Ishikawa (cell line): ENCODE data around the gene SNAP91.

Source experiments
- CEBPB ChIP-seq: IDR thresholded peaks from 2 replicates; pipeline ENCODE4 v1.6.1; 2012
- CREB1 ChIP-seq: IDR thresholded peaks from 2 replicates; pipeline ENCODE4 v1.6.1; 2012; ENCODE audit warnings: low read depth
- EGR1 ChIP-seq: IDR thresholded peaks from 2 replicates; pipeline ENCODE4 v1.6.1; 2012
- EP300 ChIP-seq: IDR thresholded peaks from 2 replicates; pipeline ENCODE4 v1.6.1; 2012; ENCODE audit warnings: borderline replicate concordance
- FOXM1 ChIP-seq: IDR thresholded peaks from 2 replicates; pipeline ENCODE4 v1.6.1; 2012; ENCODE audit warnings: low read depth, borderline replicate concordance
- MAX ChIP-seq: IDR thresholded peaks from 2 replicates; pipeline ENCODE4 v1.6.1; 2012
- NFIC ChIP-seq: IDR thresholded peaks from 2 replicates; pipeline ENCODE4 v1.6.1; 2012
- RAD21 ChIP-seq: IDR thresholded peaks from 2 replicates; pipeline ENCODE4 v1.6.1; 2012; ENCODE audit warnings: low read depth
- REST ChIP-seq: IDR thresholded peaks from 2 replicates; pipeline ENCODE4 v1.6.1; 2012; ENCODE audit warnings: low read depth, mild to moderate bottlenecking
- TAF1 ChIP-seq: IDR thresholded peaks from 2 replicates; pipeline ENCODE4 v1.6.1; 2012; ENCODE audit warnings: low read depth, mild to moderate bottlenecking
- TCF12 ChIP-seq: IDR thresholded peaks from 2 replicates; pipeline ENCODE4 v1.6.1; 2012; ENCODE audit warnings: low read depth
- TEAD4 ChIP-seq: IDR thresholded peaks from 2 replicates; pipeline ENCODE4 v1.6.1; 2012
- USF1 ChIP-seq: IDR thresholded peaks from 2 replicates; pipeline ENCODE4 v1.6.1; 2012
- YY1 ChIP-seq: IDR thresholded peaks from 2 replicates; pipeline ENCODE4 v1.6.1; 2012; ENCODE audit warnings: low read depth
- ZBTB7A ChIP-seq: IDR thresholded peaks from 2 replicates; pipeline ENCODE4 v1.6.1; 2012; ENCODE audit warnings: low read depth

The SNAP91 gene

GRCh38 chr6:83613378-83613777 lies 95.5 kb downstream of the SNAP91 start:
- TF ChIP-seq RAD21, result no peak
- TF ChIP-seq CREB1, result no peak
- no peak for TF ChIP-seq EP300
- no peak for TF ChIP-seq EGR1
- TF ChIP-seq REST, result no peak
- TF ChIP-seq MAX, result no peak
- no peak for TF ChIP-seq TCF12
- TF ChIP-seq ZBTB7A, result no peak
- no peak for TF ChIP-seq NFIC
- no peak for TF ChIP-seq CEBPB
- TF ChIP-seq USF1, result no peak
- TF ChIP-seq YY1, result no peak
- no peak for TF ChIP-seq FOXM1
- no peak for TF ChIP-seq TEAD4
- no peak for TF ChIP-seq TAF1

GRCh38 chr6:83609248-83609647 lies 99.7 kb downstream of the SNAP91 start:
- TF ChIP-seq TEAD4, result no peak
- TF ChIP-seq MAX, result no peak
- no peak for TF ChIP-seq CEBPB
- no peak for TF ChIP-seq NFIC
- TF ChIP-seq EGR1, result no peak
- TF ChIP-seq REST, result no peak
- no peak for TF ChIP-seq ZBTB7A
- no peak for TF ChIP-seq YY1

GRCh38 chr6:83605517-83605916 lies 103.4 kb downstream of the SNAP91 start:
- no peak for TF ChIP-seq REST
- TF ChIP-seq CREB1, result no peak
- no peak for TF ChIP-seq ZBTB7A
- no peak for TF ChIP-seq EP300
- no peak for TF ChIP-seq TEAD4
- TF ChIP-seq TAF1, result no peak
- TF ChIP-seq USF1, result no peak
- no peak for TF ChIP-seq YY1
- no peak for TF ChIP-seq MAX
- TF ChIP-seq CEBPB, result no peak
- TF ChIP-seq EGR1, result no peak

- TF ChIP-seq CREB1 (no peak), ZBTB7A (no peak), TEAD4 (no peak), EGR1 (no peak), TAF1 (no peak)
Measured at GRCh38 chr6:83603551-83603950, 105.3 kb downstream of the SNAP91 start.

GRCh38 chr6:83601119-83601518 lies 107.8 kb downstream of the SNAP91 start:
- TF ChIP-seq TCF12, result no peak
- TF ChIP-seq NFIC, result no peak
- TF ChIP-seq FOXM1, result no peak
- TF ChIP-seq EP300, result no peak
- TF ChIP-seq USF1, result no peak
- TF ChIP-seq TAF1, result no peak
- no peak for TF ChIP-seq CREB1
- TF ChIP-seq CEBPB, result no peak
- no peak for TF ChIP-seq TEAD4
- no peak for TF ChIP-seq ZBTB7A
- TF ChIP-seq RAD21, result no peak
